ENCODE results near the gene CTNND1. TPM values are rescaled to one million over a fixed set of nuclear protein-coding genes. Genes with fewer than 3 reads are reported as not detected.

CTNND1 gene
- total RNA-seq, 1 donor from 2014 or later = 69.5 TPM

DNA sequence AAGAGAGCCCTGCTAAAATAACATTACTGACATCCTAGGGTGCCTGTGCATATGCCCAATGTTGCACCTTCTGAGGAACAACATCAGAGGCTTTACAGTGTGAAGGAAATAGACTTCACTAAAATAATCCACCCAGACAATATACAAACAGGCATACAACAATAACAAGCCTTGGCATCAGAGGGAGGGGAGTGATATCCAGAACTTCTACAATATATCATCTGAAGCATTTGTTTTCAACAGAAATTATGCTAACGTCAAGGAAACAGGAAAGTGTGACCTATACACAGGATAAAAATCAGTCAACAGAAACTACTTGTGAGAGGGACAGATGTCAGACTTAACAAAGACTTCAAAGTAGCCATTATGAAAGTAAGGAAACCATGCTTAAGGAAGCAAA, 81.3 kb downstream of the CTNND1 start:
- no peak for DNase-seq (ENCODE audit: low spot score in 2 of 2)
- no peak overlapping the region for H3K27ac ChIP-seq
- H3K4me3 ChIP-seq = no peak overlapping the region
- no peaks in the 10 kb centered on the region for H3K9me3 ChIP-seq
- intact Hi-C loops (cut with DNase I) = no loop called here
- H3K4me1 ChIP-seq = no peaks in the 10 kb centered on the region
- TF ChIP-seq, protein P1, sequence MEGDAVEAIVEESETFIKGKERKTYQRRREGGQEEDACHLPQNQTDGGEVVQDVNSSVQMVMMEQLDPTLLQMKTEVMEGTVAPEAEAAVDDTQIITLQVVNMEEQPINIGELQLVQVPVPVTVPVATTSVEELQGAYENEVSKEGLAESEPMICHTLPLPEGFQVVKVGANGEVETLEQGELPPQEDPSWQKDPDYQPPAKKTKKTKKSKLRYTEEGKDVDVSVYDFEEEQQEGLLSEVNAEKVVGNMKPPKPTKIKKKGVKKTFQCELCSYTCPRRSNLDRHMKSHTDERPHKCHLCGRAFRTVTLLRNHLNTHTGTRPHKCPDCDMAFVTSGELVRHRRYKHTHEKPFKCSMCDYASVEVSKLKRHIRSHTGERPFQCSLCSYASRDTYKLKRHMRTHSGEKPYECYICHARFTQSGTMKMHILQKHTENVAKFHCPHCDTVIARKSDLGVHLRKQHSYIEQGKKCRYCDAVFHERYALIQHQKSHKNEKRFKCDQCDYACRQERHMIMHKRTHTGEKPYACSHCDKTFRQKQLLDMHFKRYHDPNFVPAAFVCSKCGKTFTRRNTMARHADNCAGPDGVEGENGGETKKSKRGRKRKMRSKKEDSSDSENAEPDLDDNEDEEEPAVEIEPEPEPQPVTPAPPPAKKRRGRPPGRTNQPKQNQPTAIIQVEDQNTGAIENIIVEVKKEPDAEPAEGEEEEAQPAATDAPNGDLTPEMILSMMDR (IDR thresholded peaks at IDR 0.05) = no peak
- H3K27me3 ChIP-seq = no peaks in the 10 kb centered on the region
- no peaks in the 10 kb centered on the region for H3K36me3 ChIP-seq

DNA sequence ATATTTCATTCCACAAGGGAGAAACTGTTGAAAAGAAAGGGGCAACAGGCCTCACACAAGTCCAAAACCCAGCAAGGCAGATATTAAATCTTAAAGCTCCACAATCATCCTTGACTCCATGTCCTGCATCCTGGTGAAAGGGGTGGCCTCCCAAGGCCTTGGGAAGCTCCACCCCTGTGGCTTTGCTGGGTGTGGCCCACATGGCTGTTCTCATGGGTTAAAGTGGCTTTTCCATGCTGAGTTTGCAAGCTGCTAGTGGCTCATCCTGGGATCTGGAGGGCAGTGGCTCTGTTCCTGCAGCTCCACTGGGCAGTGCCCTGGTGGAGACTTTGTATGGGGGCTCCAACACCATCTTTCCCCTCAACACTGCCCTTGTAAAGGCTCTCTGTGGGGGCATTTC, 106.4 kb downstream of the CTNND1 start:
- no peak overlapping the region for H3K27ac ChIP-seq
- TF ChIP-seq, protein P1 (IDR thresholded peaks at IDR 0.05) = no peak
- intact Hi-C loops (cut with DNase I) = no loop called here
- no peaks in the 10 kb centered on the region for H3K4me1 ChIP-seq
- DNase-seq (ENCODE audit: low spot score in 2 of 2) = no peak
- no peak overlapping the region for H3K4me3 ChIP-seq
- H3K36me3 ChIP-seq = no peaks in the 10 kb centered on the region
- H3K9me3 ChIP-seq = no peaks in the 10 kb centered on the region
- no peaks in the 10 kb centered on the region for H3K27me3 ChIP-seq

GRCh38 chr11:57868491-57868890, 106.9 kb downstream of the CTNND1 start:
- Histone ChIP-seq H3K4me1 (no peaks in the 10 kb centered on the region), H3K9me3 (no peaks in the 10 kb centered on the region), H3K4me3 (no peak overlapping the region), H3K27me3 (no peaks in the 10 kb centered on the region), H3K36me3 (no peaks in the 10 kb centered on the region), H3K27ac (no peak overlapping the region)
- intact Hi-C loops (cut with DNase I) = no loop called here
- DNase-seq (ENCODE audit: low spot score in 2 of 2) = no peak
- TF ChIP-seq, protein P1 (IDR thresholded peaks at IDR 0.05) = no peak

Other genes starting within 250 kb of the CTNND1 start
- 18.4 TPM for gene SLC43A1, start 246.1 kb upstream of the CTNND1 start, total RNA-seq
- gene TIMM10, start 231.0 kb upstream of the CTNND1 start, total RNA-seq = not detected
- gene SMTNL1, start 224.2 kb upstream of the CTNND1 start, total RNA-seq = not detected
- gene UBE2L6, start 194.1 kb upstream of the CTNND1 start, total RNA-seq = 44.9 TPM
- 607 TPM for gene SERPING1, start 164.1 kb upstream of the CTNND1 start, total RNA-seq
- not detected for gene YPEL4, start 111.9 kb upstream of the CTNND1 start, total RNA-seq
- gene CLP1, start 104.0 kb upstream of the CTNND1 start, total RNA-seq = 1.2 TPM
- 26.2 TPM for gene ZDHHC5, start 93.7 kb upstream of the CTNND1 start, total RNA-seq
- 35.2 TPM for gene MED19, start 49.6 kb upstream of the CTNND1 start, total RNA-seq
- 65.3 TPM for gene TMX2, start 49.2 kb upstream of the CTNND1 start, total RNA-seq
- 113 TPM for gene SELENOH, start 20.3 kb upstream of the CTNND1 start, total RNA-seq
- gene BTBD18, start 10.0 kb upstream of the CTNND1 start, total RNA-seq = not detected